GM12874 (cell line): ENCODE results near the gene TDRD7.

Source experiments
- TF ChIP-seq, protein P1 (sequence below): IDR thresholded peaks from 2 replicates; pipeline ENCODE4 v1.5.1; 2011; ENCODE audit warnings: low read depth, mild to moderate bottlenecking, control low read depth, low read length, moderate library complexity; ENCODE audit not compliant: insufficient read depth

Gene TDRD7

DNA sequence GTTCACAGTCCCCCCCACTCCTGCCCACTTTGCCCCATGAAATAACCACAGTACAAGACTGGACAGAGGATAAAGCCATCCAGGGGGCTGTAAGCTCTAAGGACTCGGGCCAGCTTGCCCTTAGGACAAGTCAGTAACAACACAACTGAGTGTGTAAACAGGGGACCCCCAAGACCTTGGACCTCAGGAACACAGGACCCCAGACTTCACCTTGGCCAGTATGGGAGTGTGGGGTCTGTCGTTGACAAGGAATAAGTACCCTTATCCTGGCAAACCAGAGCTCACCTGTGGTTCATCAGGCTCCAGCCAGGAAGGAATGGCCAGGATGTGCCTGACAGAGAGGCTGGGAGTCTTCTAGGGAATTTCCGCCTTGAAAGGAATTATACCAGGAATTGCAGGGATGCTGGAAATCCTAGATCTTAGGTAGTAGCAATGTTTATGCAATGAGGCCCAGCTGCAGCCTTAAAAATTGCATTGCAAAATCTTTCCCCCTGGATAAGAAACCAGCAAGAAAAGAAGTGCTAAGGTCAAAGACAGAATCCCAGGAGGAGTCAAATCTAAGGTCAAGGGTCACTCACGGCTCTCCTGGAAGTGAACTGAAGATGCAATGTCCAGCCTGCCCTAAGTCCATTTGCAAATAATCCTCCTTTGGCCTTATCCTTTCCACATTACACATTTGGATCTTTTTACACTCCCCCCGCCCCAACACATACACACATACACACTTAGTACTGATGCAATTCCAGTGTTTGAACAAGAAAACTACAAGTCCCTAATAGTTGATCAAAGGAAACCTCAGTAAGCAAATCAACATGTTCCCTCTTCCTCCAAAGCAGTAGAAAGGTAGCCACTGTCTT, 27.3 kb upstream of the TDRD7 start:
- TF ChIP-seq, protein P1, sequence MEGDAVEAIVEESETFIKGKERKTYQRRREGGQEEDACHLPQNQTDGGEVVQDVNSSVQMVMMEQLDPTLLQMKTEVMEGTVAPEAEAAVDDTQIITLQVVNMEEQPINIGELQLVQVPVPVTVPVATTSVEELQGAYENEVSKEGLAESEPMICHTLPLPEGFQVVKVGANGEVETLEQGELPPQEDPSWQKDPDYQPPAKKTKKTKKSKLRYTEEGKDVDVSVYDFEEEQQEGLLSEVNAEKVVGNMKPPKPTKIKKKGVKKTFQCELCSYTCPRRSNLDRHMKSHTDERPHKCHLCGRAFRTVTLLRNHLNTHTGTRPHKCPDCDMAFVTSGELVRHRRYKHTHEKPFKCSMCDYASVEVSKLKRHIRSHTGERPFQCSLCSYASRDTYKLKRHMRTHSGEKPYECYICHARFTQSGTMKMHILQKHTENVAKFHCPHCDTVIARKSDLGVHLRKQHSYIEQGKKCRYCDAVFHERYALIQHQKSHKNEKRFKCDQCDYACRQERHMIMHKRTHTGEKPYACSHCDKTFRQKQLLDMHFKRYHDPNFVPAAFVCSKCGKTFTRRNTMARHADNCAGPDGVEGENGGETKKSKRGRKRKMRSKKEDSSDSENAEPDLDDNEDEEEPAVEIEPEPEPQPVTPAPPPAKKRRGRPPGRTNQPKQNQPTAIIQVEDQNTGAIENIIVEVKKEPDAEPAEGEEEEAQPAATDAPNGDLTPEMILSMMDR = no peak

DNA sequence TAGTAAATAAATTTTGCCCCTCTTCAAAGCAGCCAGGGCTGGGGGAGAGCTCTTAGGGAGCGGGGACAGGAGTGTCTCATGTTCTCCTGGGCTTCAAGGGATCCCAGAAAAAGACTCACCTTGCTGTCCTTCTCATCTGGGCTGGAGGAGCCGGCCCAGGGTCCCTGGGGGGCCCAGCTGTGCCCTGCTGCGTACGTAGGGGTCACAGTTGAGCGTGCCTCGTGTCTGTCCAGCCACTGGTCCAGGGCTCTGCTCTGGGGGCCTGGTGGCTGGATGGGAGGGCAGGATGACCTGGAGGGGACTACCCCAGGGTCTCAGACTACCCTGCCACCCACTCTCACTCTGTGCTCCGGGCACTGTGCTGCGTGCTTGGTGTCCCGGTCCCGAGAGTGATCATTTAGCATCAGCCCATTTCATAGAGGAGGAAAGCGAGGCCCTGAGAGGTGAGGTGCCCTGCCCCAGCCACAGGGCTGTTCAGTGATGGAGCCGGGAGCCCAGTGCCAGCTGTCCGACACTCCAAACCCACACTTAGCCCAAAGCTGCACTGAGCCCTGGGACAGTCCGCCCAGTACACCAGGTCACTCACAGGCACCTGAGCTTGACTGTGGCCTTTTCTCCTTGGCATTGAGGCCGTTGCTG, 26.2 kb upstream of the TDRD7 start:
- TF ChIP-seq, protein P1 = no peak

DNA sequence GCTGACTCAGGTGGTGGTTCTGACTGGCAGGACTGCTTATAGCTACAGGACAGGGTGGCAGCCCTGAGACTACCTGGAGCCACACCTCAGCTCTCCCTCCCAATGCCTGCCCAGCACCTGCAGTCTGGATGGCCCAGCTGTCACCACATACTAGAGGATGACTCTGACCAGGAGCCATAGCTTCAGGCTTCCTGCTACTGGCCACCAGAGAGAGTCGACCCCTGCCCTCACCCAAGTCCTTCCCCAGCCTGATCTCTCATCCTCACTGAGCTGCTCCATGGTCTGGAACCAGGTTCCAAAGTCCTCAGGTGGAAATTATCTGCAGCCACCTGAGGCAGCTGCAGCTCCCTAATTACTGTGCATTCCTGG, 25.6 kb upstream of the TDRD7 start:
- TF ChIP-seq, protein P1 = no peak

DNA sequence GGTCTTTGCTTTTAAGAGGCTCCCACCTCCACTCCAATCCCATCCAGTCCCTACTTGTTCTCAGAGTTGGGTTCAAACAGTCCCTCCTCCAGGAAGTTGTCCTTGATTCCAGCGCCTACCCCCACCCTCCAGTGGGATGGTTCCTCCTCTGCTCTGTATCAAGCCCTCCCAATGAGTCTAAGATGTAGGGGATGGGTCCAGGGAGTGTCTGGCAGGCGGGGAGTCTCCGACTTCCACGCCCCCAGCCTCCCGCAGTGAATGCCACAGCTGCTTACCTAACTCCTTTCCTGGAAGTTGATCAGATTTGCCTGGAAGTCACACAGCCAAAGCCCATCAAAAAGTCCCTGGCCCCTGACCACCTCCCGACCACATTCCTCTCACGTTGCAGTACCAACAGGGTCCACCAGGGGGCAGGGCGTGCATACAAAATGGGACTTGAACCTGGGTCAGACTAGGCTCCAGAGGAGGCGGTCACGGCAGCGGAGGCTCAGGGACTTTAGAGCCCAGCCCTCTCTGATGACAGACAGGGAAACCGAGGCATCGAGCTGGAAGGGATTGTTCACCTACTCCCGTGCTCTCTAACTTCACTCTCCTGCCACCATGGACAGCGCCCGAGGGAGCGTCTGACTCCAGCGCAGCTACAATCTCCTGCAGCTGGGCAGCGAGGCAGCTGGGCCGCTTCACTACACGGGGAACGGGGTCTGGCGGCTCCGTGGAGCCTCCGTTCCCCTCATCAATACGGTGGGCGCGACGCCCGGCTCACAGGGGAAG, 25.0 kb upstream of the TDRD7 start:
- TF ChIP-seq, protein P1 = peak; percentile 96

DNA sequence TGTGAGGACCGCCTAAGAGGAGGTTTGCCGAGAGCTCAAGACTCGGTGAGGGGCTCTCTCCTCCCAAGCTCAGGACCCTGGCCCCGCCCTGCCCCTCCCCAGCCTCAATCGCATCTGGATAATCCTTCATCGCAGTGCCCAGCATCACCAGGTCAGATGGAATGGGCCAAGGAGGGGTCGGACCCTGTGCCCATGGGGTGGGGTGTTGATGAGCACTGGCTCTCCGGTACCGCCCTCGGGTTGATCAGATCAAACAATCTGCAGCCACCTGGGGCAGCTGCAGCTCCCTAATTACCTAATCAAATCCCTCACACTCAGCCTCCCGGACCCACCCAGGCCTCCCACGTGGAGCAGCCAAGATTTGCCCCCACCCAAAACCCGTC, 24.4 kb upstream of the TDRD7 start:
- TF ChIP-seq, protein P1 = no peak

DNA sequence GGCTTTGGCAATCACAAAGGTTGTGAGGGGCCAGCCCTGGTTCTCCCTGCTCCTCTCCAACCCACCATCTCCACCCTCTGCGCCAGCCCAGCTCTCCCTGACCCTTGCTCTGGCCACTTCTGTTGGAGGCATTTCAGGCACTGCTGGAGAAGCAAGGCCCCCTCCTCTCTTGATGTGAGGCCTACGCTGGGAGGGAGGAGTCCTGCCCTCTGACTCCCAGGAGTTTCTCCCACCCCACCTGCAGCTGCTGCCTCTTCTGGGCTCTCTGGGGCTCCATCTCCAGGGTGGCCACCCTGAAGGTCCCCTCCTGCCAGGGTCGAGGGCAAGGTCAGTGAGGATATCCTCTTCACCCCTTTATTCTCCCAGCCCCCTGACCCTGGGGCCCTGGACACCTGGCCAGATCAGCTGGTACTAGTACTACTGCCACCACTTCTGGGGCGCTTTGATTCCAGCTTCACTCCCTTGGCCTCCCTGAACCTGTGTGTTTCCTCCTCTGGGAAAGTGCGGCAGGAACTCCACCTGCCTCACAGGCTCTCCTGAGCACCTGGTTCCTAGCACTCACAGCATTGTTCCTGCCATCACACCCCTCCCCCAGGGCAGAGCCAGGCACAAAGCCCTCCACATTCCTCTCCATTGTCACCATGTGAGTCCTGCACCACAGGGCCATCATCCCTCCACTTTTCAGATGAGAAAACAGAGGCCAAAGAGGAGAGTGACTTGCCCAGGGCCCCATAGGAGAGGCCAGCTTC, 23.8 kb upstream of the TDRD7 start:
- TF ChIP-seq, protein P1 = no peak
